ENCODE measurements around the gene UBE2E1.

GRCh38 chr3:23807424-23808015 lies 1.8 kb downstream of the UBE2E1 start:
- no peak for TF ChIP-seq POLR2A (IDR thresholded peaks at IDR 0.05; ENCODE audit: low read length)
- no peak for TF ChIP-seq GATA1 (IDR thresholded peaks at IDR 0.05; ENCODE audit: low read depth, low read length)
